Measurements from ENCODE around the gene VMO1.

- TF ChIP-seq CTCF (IDR thresholded peaks at IDR 0.05) (no peak), POLR2A (IDR thresholded peaks at IDR 0.05) (no peak), POLR2AphosphoS5 (IDR thresholded peaks at IDR 0.05) (no peak)
These were observed 21.6 kb downstream of the VMO1 start for GRCh38 chr17:4764595-4764994.
